Measurements from ENCODE around the gene DHX16. TPM values are rescaled to one million over a fixed set of nuclear protein-coding genes. Genes with fewer than 3 reads are reported as not detected.
A peak's percentile ranks its signal among the peaks of the same experiment; 100 is the strongest.
"Not testable (repeated sequence)": the region's sequence is repeated elsewhere in the genome, so short reads cannot be mapped to it uniquely, and the experiment has no call there.

DHX16 gene
- total RNA-seq, 1 donor from 2014 or later, result 20.6 TPM

DNA sequence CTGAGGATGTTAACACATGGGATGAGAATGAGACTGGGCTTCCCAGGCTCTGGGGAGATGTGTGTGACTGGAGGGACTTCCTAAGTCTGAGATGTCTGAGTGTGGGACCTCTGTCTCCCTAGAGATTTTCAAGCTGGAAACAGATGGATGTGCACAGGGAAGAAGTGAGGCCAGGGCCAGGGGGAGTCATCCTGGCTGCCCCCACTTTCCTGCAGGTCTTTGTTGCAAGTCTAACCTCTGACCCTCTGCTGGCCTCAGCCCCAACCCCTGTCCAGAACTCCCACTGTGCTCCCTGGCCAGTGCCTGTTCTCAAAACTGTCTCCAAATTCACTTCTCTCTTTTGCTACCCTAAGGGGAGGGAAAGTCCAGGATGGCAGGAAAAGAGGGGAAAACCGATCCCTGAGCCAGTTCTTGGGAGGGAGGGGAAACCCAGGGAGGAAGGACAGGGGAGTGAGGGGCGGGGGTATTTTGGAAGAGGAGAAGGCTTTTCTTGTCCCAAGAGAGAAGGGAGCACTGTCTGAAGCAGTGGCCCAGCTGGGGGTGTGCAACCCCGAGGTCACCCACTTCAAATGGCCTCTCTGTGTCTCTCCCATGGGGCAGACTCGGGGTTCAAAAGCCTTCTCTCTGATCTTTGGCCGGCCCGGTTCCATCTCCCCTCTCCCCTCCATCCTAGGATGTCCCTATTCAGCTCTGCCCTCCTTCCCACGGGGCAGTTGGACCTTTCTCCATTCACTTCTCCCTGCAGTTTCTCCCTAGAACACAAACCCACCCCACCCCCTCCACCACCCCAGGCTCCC is 10.6 kb upstream of the DHX16 start:
- ATAC-seq (no peak), DNase-seq (ENCODE audit: missing footprints) (no peak)
- intact Hi-C loops (cut with DNase I), result no loop called here

DNA sequence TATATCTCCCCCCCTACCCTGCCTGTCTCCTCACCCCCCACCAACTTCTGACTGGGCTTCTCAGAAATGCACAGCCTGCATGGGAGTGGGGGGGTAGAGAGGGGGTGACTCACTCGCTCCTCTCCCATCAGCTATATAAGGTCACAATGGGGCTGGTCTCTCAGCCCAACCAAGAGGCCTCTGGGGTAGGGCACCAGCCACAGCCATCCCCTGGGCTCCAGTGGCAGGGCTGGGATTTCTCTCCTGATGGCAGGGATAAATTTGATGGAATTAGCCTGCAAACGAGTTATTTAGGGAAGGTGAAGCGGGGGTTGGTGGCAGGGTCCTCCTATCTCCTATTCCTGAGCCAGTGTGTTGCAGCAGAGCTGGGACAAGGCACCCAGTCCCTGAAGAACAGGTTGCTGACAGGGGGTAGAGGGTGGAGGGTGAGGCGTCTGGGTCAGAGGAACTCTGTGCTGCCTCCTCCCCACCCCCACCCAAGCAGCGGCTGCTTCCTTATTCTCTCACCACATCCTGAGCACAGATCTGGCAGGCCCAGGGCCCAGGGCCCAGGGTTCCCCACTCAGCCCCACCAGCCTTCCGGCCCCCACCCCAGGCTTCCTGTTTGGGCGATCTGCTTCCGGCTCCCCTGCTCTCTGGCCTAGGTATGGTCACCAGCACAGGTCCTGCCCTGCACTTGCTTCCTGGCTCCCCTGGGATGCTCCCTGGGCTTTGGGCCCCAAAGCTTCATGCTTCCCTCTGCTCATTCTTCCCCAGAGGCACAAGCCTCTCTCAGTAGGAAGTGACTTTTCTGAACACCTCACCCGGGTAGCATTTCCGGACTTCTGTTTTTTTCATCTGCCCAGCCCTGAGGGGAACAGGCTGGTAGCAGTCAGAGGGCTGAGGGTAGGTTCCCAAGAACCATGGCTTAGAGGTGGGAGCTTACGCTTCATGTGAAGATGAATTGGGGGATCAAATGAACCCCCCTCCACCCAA is 9.6 kb upstream of the DHX16 start:
- DNase-seq (ENCODE audit: missing footprints), result peak; percentile 94
- peak; percentile 12 for ATAC-seq
- intact Hi-C loops (cut with DNase I), result no loop called here

DNA sequence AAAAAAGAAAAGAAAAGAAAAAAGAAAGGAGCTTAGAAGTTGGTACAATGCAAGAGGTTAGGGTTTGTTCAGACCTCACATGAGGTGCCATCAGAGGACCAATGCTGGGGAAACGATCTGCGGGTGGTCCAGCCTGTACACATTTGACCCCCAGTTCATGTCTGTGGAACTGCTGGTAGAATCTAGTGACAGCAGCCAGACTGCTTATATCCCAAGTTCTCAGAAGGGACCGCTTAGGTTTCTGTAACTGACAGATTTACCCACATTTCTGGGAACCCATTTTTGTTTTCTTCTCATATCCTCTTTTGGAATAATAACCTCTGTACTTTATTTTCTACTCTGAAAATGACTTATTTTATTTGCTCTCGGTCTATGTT is 8.9 kb upstream of the DHX16 start:
- no peak for DNase-seq (ENCODE audit: missing footprints)
- intact Hi-C loops (cut with DNase I), result no loop called here
- no peak for ATAC-seq

DNA sequence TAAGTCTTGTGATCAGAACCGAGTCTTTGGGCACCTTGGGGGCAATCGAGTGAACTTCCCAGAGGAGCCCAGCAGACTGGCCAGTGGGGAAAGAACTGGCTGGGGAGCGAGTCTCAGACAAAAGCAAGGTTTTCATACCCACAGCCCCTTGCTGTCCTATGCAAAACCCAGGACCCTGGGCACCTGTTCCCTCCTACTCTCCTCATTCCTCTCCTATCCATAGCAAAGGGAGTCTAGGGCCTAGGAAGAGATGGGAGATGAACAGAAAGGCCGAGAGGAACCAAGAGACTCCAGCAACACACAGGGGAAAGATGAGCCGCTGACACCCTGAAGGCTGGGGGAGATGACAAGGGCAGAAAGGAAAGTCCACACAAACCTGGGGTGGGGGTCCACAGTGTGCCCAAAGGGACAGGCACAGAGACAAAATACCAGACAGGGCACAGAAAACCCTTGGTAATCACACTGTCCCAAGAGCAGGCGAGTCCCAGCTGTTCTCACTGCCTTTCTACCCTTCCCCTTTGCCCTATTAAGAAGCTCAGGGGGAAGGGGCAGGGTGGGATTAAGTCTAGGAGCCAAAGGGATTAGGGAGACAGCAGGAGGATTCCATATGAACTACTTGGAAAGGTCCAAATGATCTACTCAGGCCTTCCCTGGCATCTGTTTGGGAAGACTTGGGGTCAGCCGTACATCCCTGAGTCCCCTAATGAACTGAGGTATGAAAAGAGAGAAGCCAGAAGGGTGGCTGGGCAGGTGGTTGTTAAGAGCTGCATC is 7.1 kb upstream of the DHX16 start:
- ATAC-seq, result no peak
- DNase-seq (ENCODE audit: missing footprints), result no peak
- intact Hi-C loops (cut with DNase I), result loop anchor here (1.0 to 5.0 kb wide), 2 partner anchors 42 to 197 kb away; no protein-coding TSS in a partner anchor

DNA sequence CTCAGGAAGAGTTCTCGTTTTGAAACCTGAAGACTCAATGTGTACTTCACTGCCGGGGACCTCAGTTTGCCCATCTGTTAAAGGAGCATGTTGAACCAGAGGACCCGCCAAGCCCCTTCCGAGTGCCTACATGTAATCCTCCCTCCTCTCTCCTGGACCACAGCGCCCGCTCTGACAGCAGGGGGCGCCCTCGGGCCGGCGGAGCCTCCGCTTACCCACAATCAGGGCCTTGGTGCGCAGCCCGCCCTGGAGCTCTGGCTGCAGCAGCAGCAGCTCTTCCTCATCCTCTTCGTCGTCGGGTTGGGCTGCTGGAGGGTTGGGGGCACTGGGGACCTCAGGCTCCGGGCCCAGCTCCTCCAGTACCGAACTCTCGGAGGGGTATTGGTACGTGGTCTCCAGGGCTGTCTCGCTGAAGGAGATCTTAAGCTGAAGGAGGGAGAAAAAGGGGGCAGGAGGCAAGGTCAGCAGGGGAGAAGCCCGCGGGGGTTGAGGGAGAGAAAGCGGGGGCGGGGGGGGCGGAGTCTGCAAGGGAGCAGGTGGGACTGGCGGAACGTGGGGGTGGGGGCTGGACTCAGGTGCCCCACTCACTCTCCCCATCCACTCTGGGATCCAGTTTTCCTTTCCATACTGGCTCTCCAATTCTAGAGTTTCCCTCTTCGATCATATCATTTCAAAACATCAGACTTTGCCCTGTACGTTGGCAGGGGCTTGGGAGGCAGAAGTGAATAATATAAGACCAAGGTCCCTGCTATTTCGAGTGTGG is 6.3 kb upstream of the DHX16 start:
- peak; percentile 96 for DNase-seq (ENCODE audit: missing footprints)
- intact Hi-C loops (cut with DNase I), result loop anchor here (1.0 to 5.0 kb wide), 2 partner anchors 43 to 198 kb away; no protein-coding TSS in a partner anchor
- ATAC-seq, result peak; percentile 82

DNA sequence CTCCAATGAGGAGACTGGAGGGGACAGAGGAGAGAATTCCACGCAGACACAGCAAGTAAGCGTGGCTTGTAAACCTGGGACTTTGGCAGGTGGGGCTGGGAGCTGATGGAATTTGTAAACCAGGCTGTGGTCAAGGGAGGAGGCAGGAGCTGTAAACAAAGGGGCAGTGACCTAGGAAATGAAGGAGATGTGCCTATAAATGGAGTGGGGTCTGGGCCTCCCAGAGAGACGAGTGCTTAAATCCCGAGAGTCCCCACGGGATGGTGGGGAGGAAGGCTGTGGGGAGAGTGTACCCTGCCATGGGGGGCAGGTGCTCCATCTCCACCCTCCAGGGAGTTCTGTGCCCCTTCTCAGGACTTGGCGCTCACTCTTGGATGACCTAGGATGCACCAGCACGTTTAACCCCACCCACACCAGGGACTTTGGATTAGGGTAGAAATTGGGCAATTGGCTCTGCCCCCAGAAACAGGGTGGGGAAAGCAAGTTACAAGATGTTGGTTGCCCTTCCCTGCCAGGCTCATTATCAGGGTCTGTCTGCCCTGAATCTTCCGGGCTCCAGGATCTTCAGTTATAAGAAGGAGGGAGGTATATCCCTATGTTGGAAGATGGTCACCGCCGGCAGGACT is 4.0 kb upstream of the DHX16 start:
- DNase-seq (ENCODE audit: missing footprints), result no peak
- intact Hi-C loops (cut with DNase I), result loop anchor here (5.0 kb wide), 1 partner anchor 201 kb away; no protein-coding TSS in a partner anchor
- no peak for ATAC-seq

DNA sequence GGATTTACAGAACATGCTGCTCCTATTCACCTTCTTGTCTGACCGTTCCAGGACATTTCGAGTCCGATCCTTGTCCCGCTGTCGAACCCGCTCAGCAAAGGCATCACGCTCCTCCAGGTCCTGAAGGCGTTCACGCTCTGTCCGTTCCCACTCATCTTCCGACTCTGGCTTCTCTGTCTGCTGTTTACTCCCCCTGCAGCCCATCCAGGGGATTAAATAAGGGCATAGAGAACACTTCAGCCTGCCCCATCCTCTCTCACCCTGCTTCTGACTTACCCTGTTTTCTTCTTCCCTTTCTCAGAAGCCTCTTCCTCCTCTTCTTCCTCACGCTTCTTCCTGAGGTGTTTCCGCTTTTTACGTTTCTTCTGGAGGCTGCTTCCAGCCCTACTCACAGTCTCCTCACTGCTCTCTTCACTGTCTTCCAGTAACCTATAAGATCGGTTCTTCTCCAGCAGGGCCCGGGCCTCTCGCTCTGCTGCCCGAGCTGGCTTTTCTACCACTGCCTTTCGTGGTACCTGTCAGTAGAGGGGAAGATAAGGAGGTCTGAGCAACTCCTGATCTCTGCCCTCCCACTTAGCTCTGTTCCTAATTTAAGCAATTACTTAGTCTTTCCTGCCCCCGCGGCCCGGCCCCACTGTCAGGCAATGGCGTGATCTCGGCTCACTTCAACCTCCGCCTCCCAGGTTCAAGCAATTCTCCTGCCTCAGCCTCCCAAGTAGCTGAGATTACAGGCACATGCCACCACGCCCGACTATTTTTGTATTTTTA is 1.9 kb downstream of the DHX16 start:
- intact Hi-C loops (cut with DNase I), result loop anchor here (5.0 kb wide), 1 partner anchor 54 kb away; the partner anchor contains the start of genes MRPS18B and PPP1R10
- DNase-seq (ENCODE audit: missing footprints) (no peak), ATAC-seq (no peak)

DNA sequence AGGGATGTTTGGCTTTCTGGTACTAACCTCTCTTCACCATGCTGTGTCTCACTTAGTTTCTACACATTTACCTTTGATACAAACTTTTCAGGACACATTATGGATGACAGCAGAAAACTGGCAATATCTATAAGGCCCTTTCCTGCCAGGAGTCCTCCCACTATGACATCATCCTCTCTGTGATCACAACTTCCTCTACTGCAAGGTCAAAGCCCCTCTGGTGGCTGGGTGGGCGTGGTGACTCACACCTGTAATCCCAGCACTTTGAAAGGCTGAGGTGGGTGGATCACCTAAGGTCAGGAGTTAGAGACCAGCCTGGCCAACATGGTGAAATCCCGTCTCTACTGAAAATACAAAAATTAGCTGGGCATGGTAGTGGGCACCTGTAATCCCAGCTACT is 6.5 kb downstream of the DHX16 start:
- intact Hi-C loops (cut with DNase I); DNase-seq (ENCODE audit: missing footprints); ATAC-seq: not testable (repeated sequence)

DNA sequence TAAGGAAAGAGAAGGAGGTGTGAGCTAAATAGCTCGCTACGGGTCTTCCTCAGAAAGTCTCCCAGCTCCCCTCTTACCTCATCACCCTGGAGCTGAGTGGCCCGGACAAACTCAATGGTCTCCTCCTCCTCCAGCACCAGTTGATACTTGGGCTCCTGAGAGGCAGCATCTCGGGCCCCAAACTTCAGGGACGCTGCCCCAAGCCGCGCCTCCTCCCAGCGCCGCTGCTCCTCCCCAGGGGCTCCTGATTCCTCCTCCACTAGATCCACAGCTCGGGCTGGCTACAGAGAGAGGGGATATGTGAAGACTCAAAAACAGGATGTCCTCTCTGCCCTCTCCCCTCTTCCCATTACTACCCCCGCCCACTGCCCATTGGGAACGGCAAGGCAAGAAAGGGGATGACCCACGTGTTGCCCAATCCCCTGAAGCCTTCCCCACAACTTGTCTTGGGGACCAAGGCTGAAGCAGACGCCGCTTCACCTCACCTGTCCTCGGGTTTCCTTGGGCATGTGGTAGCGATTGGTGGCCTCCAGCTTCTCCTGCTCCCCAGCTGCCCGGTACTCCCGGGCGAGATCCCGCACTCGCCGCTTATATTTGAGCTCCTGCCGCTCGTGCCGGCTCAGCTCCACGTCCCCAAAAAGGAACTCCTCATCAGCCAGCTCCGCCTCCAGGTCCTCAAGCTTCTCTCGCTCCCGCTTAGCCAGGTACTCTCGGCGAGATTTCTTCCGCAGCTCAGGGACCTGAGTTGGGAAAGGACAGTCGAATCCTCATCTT is 7.6 kb downstream of the DHX16 start:
- intact Hi-C loops (cut with DNase I), result no loop called here
- DNase-seq (ENCODE audit: missing footprints), result no peak

DNA sequence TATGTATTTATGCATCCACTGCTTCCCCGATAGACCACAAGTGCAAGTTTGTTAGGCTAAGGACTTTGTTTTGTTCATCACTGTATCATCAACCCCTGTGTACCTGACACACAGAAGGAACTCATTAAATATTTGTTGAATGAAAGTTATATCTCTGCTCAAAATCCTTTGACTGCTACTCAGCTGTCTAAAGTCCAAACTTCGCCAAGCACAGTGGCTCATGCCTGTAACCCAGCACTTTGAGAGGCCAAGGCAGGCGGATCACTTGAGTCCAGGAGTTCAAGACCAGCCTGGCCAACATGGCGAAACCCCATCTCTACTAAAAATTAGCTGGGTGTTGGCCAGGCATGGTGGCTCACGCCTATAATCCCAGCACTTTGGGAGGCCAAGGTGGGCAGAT is 14.9 kb downstream of the DHX16 start:
- intact Hi-C loops (cut with DNase I); ATAC-seq; DNase-seq (ENCODE audit: missing footprints): not testable (repeated sequence)

More for the DNA sequence above, 7.6 kb downstream of the DHX16 start:
- ATAC-seq, result no peak

DNA sequence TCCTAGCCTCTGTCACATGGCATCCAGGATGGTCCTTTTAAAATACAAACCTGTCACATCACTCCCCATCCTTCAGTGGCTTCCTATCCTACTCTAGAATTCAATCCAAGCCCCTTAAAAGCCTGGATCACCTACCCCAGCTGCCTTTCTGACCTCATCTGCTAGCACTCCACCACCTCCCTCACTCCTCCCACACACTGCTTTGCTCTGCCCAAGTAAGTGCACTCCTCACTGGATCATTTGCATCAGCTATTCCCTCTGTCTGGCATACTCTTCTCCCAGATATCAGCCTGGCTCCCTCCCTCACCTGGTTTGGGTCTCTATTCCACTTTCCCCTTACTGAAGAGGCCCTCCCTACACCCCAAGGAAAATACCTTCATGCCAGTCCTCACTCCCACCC is 15.4 kb downstream of the DHX16 start:
- DNase-seq (ENCODE audit: missing footprints), result no peak
- intact Hi-C loops (cut with DNase I), result no loop called here
- no peak for ATAC-seq

DNA sequence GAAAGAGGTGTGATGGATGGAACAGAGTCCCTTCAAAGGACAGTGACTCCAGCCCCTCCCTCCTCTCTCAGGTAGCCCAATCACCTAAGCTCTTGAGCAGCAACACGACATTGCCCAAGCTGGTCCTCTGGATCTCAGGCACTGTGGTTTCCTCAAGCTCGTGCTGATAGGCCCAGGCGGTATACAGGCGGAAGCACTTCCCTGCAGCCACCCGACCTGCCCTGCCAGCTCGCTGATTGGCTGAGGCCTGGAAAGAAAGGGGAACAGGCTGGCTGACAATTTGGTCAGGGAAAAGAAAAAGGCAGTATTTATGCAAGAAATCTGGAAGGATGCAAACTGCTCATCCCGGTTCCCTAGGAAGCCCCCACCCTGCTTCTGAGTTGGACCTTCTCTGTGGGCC is 16.3 kb downstream of the DHX16 start:
- intact Hi-C loops (cut with DNase I), result no loop called here
- DNase-seq (ENCODE audit: missing footprints), result no peak
- no peak for ATAC-seq

DNA sequence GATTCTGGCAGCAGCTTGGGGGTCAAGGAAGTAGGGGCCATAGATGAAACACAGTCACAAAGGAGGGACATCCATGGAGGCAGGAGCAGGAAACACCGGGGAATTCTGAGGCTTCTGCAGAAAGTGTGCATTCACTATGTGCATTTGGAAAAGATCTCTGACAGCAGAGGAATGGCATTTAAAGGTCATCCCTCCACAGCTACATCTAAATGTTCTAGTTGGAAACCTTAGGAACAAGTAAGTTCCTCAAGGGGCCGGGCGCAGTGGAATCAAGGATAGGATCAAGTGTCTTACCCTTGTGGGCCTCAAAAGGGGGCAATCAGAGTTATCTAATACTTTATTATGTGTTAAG is 17.1 kb downstream of the DHX16 start:
- ATAC-seq (no peak), DNase-seq (ENCODE audit: missing footprints) (no peak)
- intact Hi-C loops (cut with DNase I), result no loop called here

DNA sequence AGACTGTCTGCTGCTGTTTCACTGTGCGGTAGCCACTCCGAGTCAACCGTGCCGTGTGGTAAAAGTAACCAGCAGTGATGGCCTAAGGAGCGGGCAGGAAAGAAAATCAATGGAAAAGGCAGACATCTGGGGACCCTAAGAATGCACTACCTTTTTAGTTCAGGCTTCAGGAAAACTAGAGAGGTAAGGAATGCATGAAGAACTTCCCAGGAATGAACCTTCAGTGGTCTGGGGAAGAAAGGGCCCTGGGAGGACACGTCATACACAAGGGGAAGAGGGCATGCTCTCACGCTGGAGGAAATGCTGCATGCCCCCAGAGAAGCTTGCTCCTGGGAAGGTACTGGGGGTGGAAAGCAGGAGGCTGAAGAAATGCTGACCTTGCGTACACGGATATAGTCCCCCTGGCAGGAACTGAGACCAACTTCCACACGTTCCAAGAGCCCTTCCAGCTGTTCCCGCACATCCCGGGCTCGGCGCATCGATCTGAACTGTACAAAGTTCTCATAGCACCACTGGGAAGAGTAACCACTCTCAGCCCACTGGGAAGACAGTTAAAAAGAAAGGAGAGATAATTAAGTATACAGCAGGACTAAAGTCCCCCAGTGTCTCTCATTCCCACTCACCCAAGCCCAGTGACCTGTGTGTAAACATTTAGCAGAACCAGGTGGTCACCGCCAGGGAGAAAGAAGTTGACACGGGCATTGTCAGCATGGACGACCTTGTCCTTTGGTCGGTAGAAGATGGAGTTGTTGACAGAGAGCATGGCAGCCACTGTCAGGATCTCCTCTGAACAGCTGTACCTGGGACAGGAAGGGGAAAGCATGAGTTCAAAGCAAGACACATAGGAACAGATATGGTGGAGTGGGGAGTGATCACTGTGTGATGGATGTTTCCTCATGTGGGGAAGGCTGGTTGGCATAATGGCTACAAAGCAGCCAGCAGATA is 17.7 kb downstream of the DHX16 start:
- intact Hi-C loops (cut with DNase I), result no loop called here
- DNase-seq (ENCODE audit: missing footprints), result no peak
- ATAC-seq, result no peak

DNA sequence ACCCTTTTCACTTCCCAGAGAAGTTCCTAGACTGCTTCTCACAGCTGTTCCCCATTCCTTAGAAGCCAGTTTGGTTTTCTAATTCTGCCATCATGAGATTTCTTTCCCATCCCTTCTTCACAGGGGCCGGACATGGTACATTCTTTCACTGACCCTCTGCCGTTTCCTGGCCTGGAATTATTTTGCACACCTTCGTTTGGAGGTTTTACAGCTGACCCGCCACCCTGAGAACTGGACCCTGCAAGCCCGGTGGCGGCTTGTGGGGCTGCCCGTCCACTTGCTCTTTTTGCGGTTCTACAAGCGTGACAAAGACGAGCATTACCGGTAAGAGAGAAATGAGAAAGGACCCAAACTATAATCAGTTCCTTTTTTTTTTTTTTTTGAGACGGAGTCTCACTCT is 21.7 kb downstream of the DHX16 start:
- intact Hi-C loops (cut with DNase I), result no loop called here
- ATAC-seq, result no peak

More for the DNA sequence above, 21.7 kb downstream of the DHX16 start:
- DNase-seq (ENCODE audit: missing footprints), result no peak

Measured in Right ventricle myocardium inferior (tissue), 1 donor.